H9 (cell line): ENCODE data around the gene SLC30A5. TPM values are rescaled to one million over a fixed set of nuclear protein-coding genes. Genes with fewer than 3 reads are reported as not detected.

Source experiments
- DNase-seq: peaks from one replicate; pipeline ENCODE4 v3.0.0-alpha.2; 2017
- H2AFZ ChIP-seq: one replicate; pipeline ENCODE4 v1.6.1; 2013; ENCODE audit warnings: mild to moderate bottlenecking, low read length, control low read depth, moderate library complexity
- H2AK5ac ChIP-seq: 2 replicates; pipeline ENCODE4 v1.6.1; 2013; ENCODE audit warnings: low read length, control low read depth, mixed read lengths; ENCODE audit not compliant: insufficient read length
- H2BK120ac ChIP-seq: one replicate; pipeline ENCODE4 v1.6.1; 2013; ENCODE audit warnings: low read depth, mild to moderate bottlenecking, low read length, control low read depth, inconsistent platforms; ENCODE audit not compliant: poor library complexity, severe bottlenecking
- H2BK12ac ChIP-seq: 2 replicates; pipeline ENCODE4 v1.6.1; 2013; ENCODE audit warnings: low read length, control low read depth, mixed read lengths, low read depth; ENCODE audit not compliant: insufficient read length
- H2BK15ac ChIP-seq: 2 replicates; pipeline ENCODE4 v1.6.1; 2013; ENCODE audit warnings: low read depth, low read length, control low read depth
- H2BK20ac ChIP-seq: one replicate; pipeline ENCODE4 v1.6.1; 2013; ENCODE audit warnings: low read depth, mild to moderate bottlenecking, low read length, control low read depth, inconsistent platforms; ENCODE audit not compliant: poor library complexity, severe bottlenecking
- H2BK5ac ChIP-seq: 2 replicates; pipeline ENCODE4 v1.6.1; 2013; ENCODE audit warnings: low read length, control low read depth, mixed read lengths; ENCODE audit not compliant: insufficient read length
- H3K14ac ChIP-seq: 2 replicates; pipeline ENCODE4 v1.6.1; 2013; ENCODE audit warnings: low read length, control low read depth; ENCODE audit not compliant: insufficient read depth
- H3K18ac ChIP-seq: 2 replicates; pipeline ENCODE4 v1.6.1; 2013; ENCODE audit warnings: low read depth, mild to moderate bottlenecking, mixed read lengths, low read length, control low read depth; ENCODE audit not compliant: insufficient read length
- H3K23ac ChIP-seq: 2 replicates; pipeline ENCODE4 v1.6.1; 2013; ENCODE audit warnings: low read length, control low read depth, mixed read lengths, low read depth; ENCODE audit not compliant: insufficient read length
- H3K23me2 ChIP-seq: 2 replicates; pipeline ENCODE4 v1.6.1; 2013; ENCODE audit warnings: low read depth, mild to moderate bottlenecking, mixed read lengths, low read length, control low read depth; ENCODE audit not compliant: insufficient read length, poor library complexity, severe bottlenecking
- H3K27ac ChIP-seq: 2 replicates; pipeline ENCODE4 v1.5.1; 2013; ENCODE audit warnings: low read length, control low read depth, mixed read lengths, low read depth; ENCODE audit not compliant: insufficient read length
- H3K27me3 ChIP-seq: 2 replicates; pipeline ENCODE4 v1.6.1; 2013; ENCODE audit warnings: low read length, control low read depth, inconsistent platforms; ENCODE audit not compliant: insufficient read depth
- H3K4ac ChIP-seq: 2 replicates; pipeline ENCODE4 v1.6.1; 2013; ENCODE audit warnings: low read depth, mild to moderate bottlenecking, control low read depth, inconsistent platforms, low read length, moderate library complexity
- H3K4me1 ChIP-seq: 2 replicates; pipeline ENCODE4 v1.6.1; 2013; ENCODE audit warnings: low read length, control low read depth, inconsistent platforms; ENCODE audit not compliant: insufficient read depth
- H3K4me2 ChIP-seq: 2 replicates; pipeline ENCODE4 v1.6.1; 2013; ENCODE audit warnings: low read length, control low read depth, mixed read lengths; ENCODE audit not compliant: insufficient read length, insufficient read depth
- H3K56ac ChIP-seq: 2 replicates; pipeline ENCODE4 v1.6.1; 2013; ENCODE audit warnings: low read depth, mild to moderate bottlenecking, mixed read lengths, low read length, control low read depth; ENCODE audit not compliant: insufficient read length
- H3K79me1 ChIP-seq: 2 replicates; pipeline ENCODE4 v1.6.1; 2013; ENCODE audit warnings: low read depth, mild to moderate bottlenecking, moderate library complexity, low read length, control low read depth, inconsistent platforms; ENCODE audit not compliant: insufficient read depth, poor library complexity, severe bottlenecking
- H3K79me2 ChIP-seq: 2 replicates; pipeline ENCODE4 v1.6.1; 2013; ENCODE audit warnings: low read length, control low read depth, inconsistent platforms; ENCODE audit not compliant: insufficient read depth
- H3K9ac ChIP-seq: 2 replicates; pipeline ENCODE4 v1.6.1; 2013; ENCODE audit warnings: low read length, control low read depth, mixed read lengths; ENCODE audit not compliant: insufficient read length; ENCODE audit errors: extremely low read depth
- H3K9me3 ChIP-seq: one replicate; pipeline ENCODE4 v1.6.1; 2013; ENCODE audit warnings: low read depth, low read length, inconsistent platforms; ENCODE audit not compliant: control insufficient read depth
- H3T11ph ChIP-seq: one replicate; pipeline ENCODE4 v1.6.1; 2013; ENCODE audit warnings: mild to moderate bottlenecking, low read length, control low read depth, inconsistent platforms
- H4K20me1 ChIP-seq: one replicate; pipeline ENCODE4 v1.6.1; 2013; ENCODE audit not compliant: control insufficient read depth, insufficient read length, insufficient read depth
- H4K5ac ChIP-seq: 2 replicates; pipeline ENCODE4 v1.6.1; 2013; ENCODE audit warnings: low read depth, mild to moderate bottlenecking, mixed read lengths, low read length, control low read depth; ENCODE audit not compliant: insufficient read length
- H4K8ac ChIP-seq: replicated peaks from 2 replicates; pipeline ENCODE4 v1.6.1; 2013; ENCODE audit warnings: low read length, control low read depth, mixed read lengths, low read depth; ENCODE audit not compliant: insufficient read length
- H4K91ac ChIP-seq: 2 replicates; pipeline ENCODE4 v1.6.1; 2013; ENCODE audit warnings: low read depth, mild to moderate bottlenecking, moderate library complexity, mixed read lengths, low read length, control low read depth; ENCODE audit not compliant: insufficient read length
- H3K27ac Mint-ChIP-seq, 3 experiments: 2 replicates in 2 of 3; 3 replicates in 1 of 3; pipeline ENCODE4 v1.8.0; 2020 to 2021; ENCODE audit warnings: mixed read lengths in 3 of 3, mild to moderate bottlenecking in 1 of 3, moderate library complexity in 1 of 3
- H3K27me3 Mint-ChIP-seq: 2 replicates; pipeline ENCODE4 v1.8.0; 2021; ENCODE audit warnings: low read depth, mild to moderate bottlenecking, moderate library complexity, mixed read lengths
- H3K36me3 Mint-ChIP-seq, 3 experiments: 2 replicates in 2 of 3; 3 replicates in 1 of 3; pipeline ENCODE4 v1.8.0; 2020 to 2021; ENCODE audit warnings: low read depth in 3 of 3, mixed read lengths in 3 of 3; ENCODE audit not compliant: insufficient read depth in 1 of 3
- H3K4me1 Mint-ChIP-seq, 2 experiments: 2 replicates each; pipeline ENCODE4 v1.8.0; 2020; ENCODE audit warnings: mixed read lengths in 2 of 2
- H3K4me3 Mint-ChIP-seq, 2 experiments: 2 replicates in 1 of 2; 3 replicates in 1 of 2; pipeline ENCODE4 v1.8.0; 2020 to 2021; ENCODE audit warnings: mild to moderate bottlenecking in 2 of 2, mixed read lengths in 2 of 2, moderate library complexity in 1 of 2
- H3K9me3 Mint-ChIP-seq, 2 experiments: 2 replicates in 1 of 2; 3 replicates in 1 of 2; pipeline ENCODE4 v1.8.0; 2020; ENCODE audit warnings: mild to moderate bottlenecking in 2 of 2, mixed read lengths in 2 of 2, moderate library complexity in 1 of 2
- CTCF ChIP-seq: fragments of 200-600 bp; sonication (generic); conservative IDR thresholded peaks from 3 replicates; pipeline ENCODE4 v1.8.0; 2021; ENCODE audit warnings: antibody characterized with exemption, mild to moderate bottlenecking
- WGBS: extraction: QIAGEN DNeasy Blood & Tissue Kit; methylation state at CpG from one replicate; pipeline ENCODE4 v1.1.7; 2013; ENCODE audit warnings: missing lambda C conversion rate, low lambda C conversion rate, mixed read lengths; ENCODE audit not compliant: insufficient read length; ENCODE audit errors: extremely low coverage; 5-methylcytosine and 5-hydroxymethylcytosine counted together
- total RNA-seq: library from RNA; stranded (reverse); gene quantifications from 2 replicates; pipeline ENCODE4 v1.2.1, GENCODE V29; 2021

SLC30A5 gene
- total RNA-seq, 1 experiment from 2014 or later: 33.7 TPM

GRCh38 chr5:69084195-69084594 is 9.6 kb upstream of the SLC30A5 start:
- WGBS: no CpG with 5 or more reads among the region's 3 CpGs
- Histone ChIP-seq H3K23me2 (no peaks in the 10 kb centered on the region), H3K18ac (no peak overlapping the region), H2AFZ (no peak overlapping the region), H4K5ac (no peak overlapping the region), H3K79me1 (no peaks in the 10 kb centered on the region), H3K27ac (no peak overlapping the region), H4K91ac (no peak overlapping the region), H3T11ph (no peak overlapping the region), H2AK5ac (no peak overlapping the region), H4K8ac (no peak overlapping the region), H2BK120ac (no peak overlapping the region), H2BK12ac (no peak overlapping the region), H3K9me3 (no peaks in the 10 kb centered on the region), H2BK5ac (no peak overlapping the region), H2BK20ac (no peak overlapping the region), H3K4me2 (no peak overlapping the region), H3K27me3 (no peaks in the 10 kb centered on the region), H3K56ac (no peak overlapping the region), H3K14ac (no peak overlapping the region), H3K4ac (no peak overlapping the region), H4K20me1 (no peaks in the 10 kb centered on the region), H3K9ac (no peak overlapping the region), H3K23ac (no peak overlapping the region), H2BK15ac (no peak overlapping the region), H3K4me1 (no peaks in the 10 kb centered on the region), H3K79me2 (no peaks in the 10 kb centered on the region)
- no peaks in the 10 kb centered on the region for H3K9me3 Mint-ChIP-seq
- H3K27ac Mint-ChIP-seq: no peak overlapping the region
- H3K4me3 Mint-ChIP-seq: no peak overlapping the region
- no peaks in the 10 kb centered on the region for H3K27me3 Mint-ChIP-seq
- no peak for TF ChIP-seq CTCF
- no peak for DNase-seq
- H3K4me1 Mint-ChIP-seq: peaks cover 2 to 3% of the 10 kb centered on the region in 2 experiments
- no peaks in the 10 kb centered on the region for H3K36me3 Mint-ChIP-seq
